HG02981 (cell line): ENCODE measurements around the gene PRR22.
"Not testable (repeated sequence)": the region's sequence is repeated elsewhere in the genome, so short reads cannot be mapped to it uniquely, and the experiment has no call there.

ENCODE experiments used
- ATAC-seq: cut with Tn5 transposase; IDR thresholded peaks from one replicate; pipeline ENCODE4 v1.9.1; 2021; ENCODE audit warnings: mild to moderate bottlenecking, moderate library complexity; ENCODE audit not compliant: unreplicated experiment

PRR22 gene

DNA sequence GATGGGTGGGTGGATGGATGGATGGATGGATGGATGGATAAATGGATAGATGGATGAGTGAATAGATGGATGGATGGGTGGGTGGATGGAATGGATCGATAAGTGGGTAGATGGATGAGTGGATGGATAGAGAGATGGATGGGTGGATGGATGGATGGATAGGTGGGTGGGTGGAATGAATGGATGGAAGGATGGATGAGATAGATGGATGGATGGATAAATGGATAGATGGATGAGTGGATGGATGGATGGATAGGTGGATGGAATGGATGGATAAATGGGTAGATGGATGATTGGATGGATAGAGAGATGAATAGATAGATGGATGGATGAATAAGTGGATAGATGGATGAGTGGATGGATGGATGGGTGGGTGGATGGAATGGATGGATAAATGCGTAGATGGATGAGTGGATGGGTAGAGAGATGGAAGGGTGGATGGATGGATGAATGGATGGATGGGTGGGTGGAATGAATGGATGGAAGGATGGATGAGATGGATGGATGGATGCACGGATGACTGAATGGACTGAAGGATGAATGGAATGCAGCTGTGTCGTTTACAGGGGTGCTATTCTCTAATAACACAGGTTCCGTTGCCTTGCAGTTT lies 21.8 kb downstream of the PRR22 start:
- no peak for ATAC-seq

- no peak for ATAC-seq
Observed at GRCh38 chr19:5753743-5754142, 30.8 kb downstream of the PRR22 start.

GRCh38 chr19:5751709-5752108 lies 32.8 kb downstream of the PRR22 start:
- ATAC-seq, result no peak

DNA sequence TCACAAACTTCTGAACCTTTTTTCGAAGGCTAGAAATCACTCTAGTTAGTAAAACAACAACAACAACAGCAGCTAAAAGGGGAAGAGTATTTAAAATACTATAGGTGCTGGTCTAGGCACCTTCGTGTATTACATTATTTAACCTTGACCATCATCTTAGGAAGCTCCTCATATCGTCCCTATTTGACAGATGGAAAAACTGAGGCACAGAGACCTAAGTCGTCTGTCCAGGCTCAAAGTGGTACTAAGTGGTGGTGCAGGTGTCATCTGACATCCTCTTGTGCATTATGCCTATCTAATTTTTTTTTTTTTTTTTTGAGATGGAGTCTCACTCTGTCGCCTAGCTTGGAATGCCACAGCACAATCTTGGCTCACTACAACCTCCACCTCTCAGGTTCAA lies 35.0 kb downstream of the PRR22 start:
- ATAC-seq, result no peak

GRCh38 chr19:5748920-5749319 lies 35.6 kb downstream of the PRR22 start:
- not testable (repeated sequence) for ATAC-seq

GRCh38 chr19:5744999-5745398 lies 39.5 kb downstream of the PRR22 start:
- ATAC-seq, result not testable (repeated sequence)

DNA sequence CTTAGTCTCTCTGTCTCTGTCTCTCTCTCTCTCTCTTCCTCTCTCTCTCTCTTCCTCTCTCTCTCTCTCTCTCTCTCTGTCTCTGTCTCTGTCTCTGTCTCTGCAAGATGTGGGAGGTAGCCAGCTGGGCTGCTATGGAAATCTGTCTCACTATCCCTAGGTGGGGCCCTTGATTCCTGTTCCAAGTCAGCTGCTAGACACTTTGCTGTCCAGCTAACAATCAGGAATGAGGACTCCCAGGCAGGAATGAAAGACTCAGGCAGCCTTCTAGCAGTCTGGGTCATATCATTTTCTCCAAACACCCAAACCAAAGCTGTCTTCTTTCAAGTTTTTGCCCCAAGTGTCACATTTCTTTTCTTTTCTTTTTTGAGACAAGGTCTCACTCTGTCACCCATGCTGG lies 40.9 kb downstream of the PRR22 start:
- no peak for ATAC-seq

GRCh38 chr19:5742051-5742450 lies 42.5 kb downstream of the PRR22 start:
- no peak for ATAC-seq

- ATAC-seq, result no peak
Observed at GRCh38 chr19:5738423-5738822, 46.1 kb downstream of the PRR22 start.

DNA sequence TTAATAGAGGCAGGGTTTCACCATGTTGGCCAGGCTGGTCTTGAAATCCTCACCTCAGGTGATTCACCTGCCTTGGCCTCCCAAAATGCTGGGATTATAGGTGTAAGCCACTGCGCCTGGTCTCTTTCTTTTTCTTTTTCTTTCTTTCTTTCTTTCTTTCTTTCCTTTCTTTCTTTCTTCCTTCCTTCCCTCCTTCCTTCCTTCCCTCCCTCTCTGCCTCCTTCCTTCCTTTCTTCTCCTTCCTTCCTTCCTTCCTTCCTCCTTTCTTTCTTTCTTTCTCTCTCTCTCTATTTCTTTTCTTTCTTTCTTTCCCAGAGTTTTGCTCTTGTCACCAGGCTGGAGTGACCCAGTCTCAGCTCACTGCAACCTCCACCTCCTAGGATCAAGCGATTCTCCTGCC lies 51.4 kb downstream of the PRR22 start:
- not testable (repeated sequence) for ATAC-seq
